ENCODE measurements around the gene ERF.

- TF ChIP-seq TBP (IDR thresholded peaks at IDR 0.05; ENCODE audit: low read depth, low read length) (no peak), POLR2A (IDR thresholded peaks at IDR 0.05; ENCODE audit: control extremely low read depth in 1 of 2, low read depth in 2 of 2, low read length in 2 of 2) (no peak), CTCF (IDR thresholded peaks at IDR 0.05; ENCODE audit: control extremely low read depth in 1 of 3, insufficient read depth in 1 of 3, low read depth in 1 of 3, low read length in 3 of 3) (no peak), ATF2 (IDR thresholded peaks at IDR 0.05; ENCODE audit: low read length) (no peak), CBX5 (IDR thresholded peaks at IDR 0.05; ENCODE audit: low read depth, low read length) (no peak), EP300 (IDR thresholded peaks at IDR 0.05; ENCODE audit: borderline replicate concordance in 1 of 2, low read depth in 2 of 2, low read length in 2 of 2) (no peak), POLR2AphosphoS5 (IDR thresholded peaks at IDR 0.05; ENCODE audit: low read depth, low read length) (no peak), SP2 (IDR thresholded peaks at IDR 0.05; ENCODE audit: low read length) (no peak), EGR1 (IDR thresholded peaks at IDR 0.05; ENCODE audit: borderline replicate concordance, low read depth, low read length) (no peak), EZH2 (IDR thresholded peaks at IDR 0.05; ENCODE audit: low read depth, low read length, severe bottlenecking) (no peak), JUN (IDR thresholded peaks at IDR 0.05; ENCODE audit: low read depth, low read length) (no peak), SIN3A (conservative IDR thresholded peaks at IDR 0.05 in 1 of 2, IDR thresholded peaks at IDR 0.05 in 1 of 2; ENCODE audit: low read depth in 1 of 2, low read length in 2 of 2) (peak; percentile 83 to 87; a peak in 3 of 4 replicates)
Measured at GRCh38 chr19:42267644-42268141, 12.8 kb upstream of the ERF start.
